Islet of Langerhans (tissue), 1 donor: Measurements from ENCODE around the gene CPNE6.

Source experiments
- FAIRE-seq: peaks from one replicate; lab custom pipeline; 2011; peaks lifted over from hg19 to GRCh38; lab: Jason Lieb, UNC

Gene CPNE6

GRCh38 chr14:24086193-24086955 lies 15.0 kb downstream of the CPNE6 start:
- no peak for FAIRE-seq

- no peak for FAIRE-seq
These were observed 15.6 kb downstream of the CPNE6 start for GRCh38 chr14:24087004-24087403.

- FAIRE-seq, result no peak
These were observed 16.7 kb downstream of the CPNE6 start for GRCh38 chr14:24088095-24088494.

- no peak for FAIRE-seq
These were observed 18.5 kb downstream of the CPNE6 start for GRCh38 chr14:24089890-24090289.

GRCh38 chr14:24092110-24092504 lies 20.7 kb downstream of the CPNE6 start:
- no peak for FAIRE-seq

- FAIRE-seq, result no peak
These were observed 21.3 kb downstream of the CPNE6 start for GRCh38 chr14:24092505-24093206.

- no peak for FAIRE-seq
These were observed 22.0 kb downstream of the CPNE6 start for GRCh38 chr14:24093207-24093900.

GRCh38 chr14:24093901-24094840 lies 22.8 kb downstream of the CPNE6 start, which contains the start of gene PCK2:
Gene PCK2 (plus strand): TSS chr14:24094311. CDS start chr14:24094406, 95 bp downstream.
- FAIRE-seq, result no peak

GRCh38 chr14:24094841-24095270 lies 23.5 kb downstream of the CPNE6 start:
- no peak for FAIRE-seq

- FAIRE-seq, result no peak
These were observed 24.1 kb downstream of the CPNE6 start for GRCh38 chr14:24095271-24096068.

GRCh38 chr14:24096545-24097181 lies 25.3 kb downstream of the CPNE6 start:
- FAIRE-seq, result no peak

GRCh38 chr14:24098229-24098926 lies 27.0 kb downstream of the CPNE6 start:
- no peak for FAIRE-seq

GRCh38 chr14:24098927-24099813 lies 27.8 kb downstream of the CPNE6 start:
- no peak for FAIRE-seq

GRCh38 chr14:24100197-24100981 lies 29.0 kb downstream of the CPNE6 start:
- FAIRE-seq, result no peak

GRCh38 chr14:24100982-24101494 lies 29.7 kb downstream of the CPNE6 start:
- no peak for FAIRE-seq

- no peak for FAIRE-seq
These were observed 31.1 kb downstream of the CPNE6 start for GRCh38 chr14:24102357-24103048.

- FAIRE-seq, result no peak
These were observed 32.1 kb downstream of the CPNE6 start for GRCh38 chr14:24103451-24103850.
